HEK293 (cell line): ENCODE data around the gene SRCIN1.

ENCODE experiments used
- CTCF ChIA-PET: fragments of 350-600 bp; formaldehyde crosslinking; extraction: SDS; loops from one replicate; lab custom pipeline; 2021; ENCODE audit warnings: antibody characterized with exemption; lab: Yijun Ruan, JAX
- POLR2A ChIA-PET: fragments of 300-600 bp; formaldehyde crosslinking; extraction: SDS; loops from one replicate; lab custom pipeline; 2020; ENCODE audit warnings: antibody characterized with exemption, inconsistent platforms; lab: Yijun Ruan, JAX
- H3K27ac ChIP-seq: fragments of 200-500 bp; sonication (Bioruptor generic); 2 replicates; pipeline ENCODE4 v1.5.1; 2014; ENCODE audit warnings: low read depth, low read length, control low read depth, inconsistent platforms; ENCODE audit errors: extremely low read depth
- H3K36me3 ChIP-seq, 2 experiments: fragments of 200-500 bp in 1 of 2; sonication (Bioruptor generic) in 1 of 2; 1 replicate in 1 of 2; 2 replicates in 1 of 2; pipeline ENCODE4 v1.5.1; 2014 to 2017; ENCODE audit warnings: inconsistent platforms in 2 of 2, low read length in 2 of 2; ENCODE audit not compliant: control insufficient read depth in 2 of 2, insufficient read depth in 1 of 2
- H3K4me1 ChIP-seq: fragments of 200-500 bp; sonication (Bioruptor generic); 2 replicates; pipeline ENCODE4 v1.5.1; 2014; ENCODE audit warnings: mild to moderate bottlenecking, low read length, inconsistent platforms; ENCODE audit not compliant: control insufficient read depth, insufficient read depth
- H3K4me3 ChIP-seq: 2 replicates; pipeline ENCODE4 v1.5.1; 2011; ENCODE audit warnings: low read depth, mild to moderate bottlenecking, control low read depth, low read length, moderate library complexity
- H3K9me3 ChIP-seq: fragments of 200-500 bp; sonication (Bioruptor generic); 2 replicates; pipeline ENCODE4 v1.5.1; 2014; ENCODE audit warnings: low read depth, low read length, inconsistent platforms; ENCODE audit not compliant: control insufficient read depth, insufficient read depth
- BCL6B ChIP-seq: fragments of 450-650 bp; formaldehyde crosslinking; IDR thresholded peaks from 2 replicates; pipeline ENCODE4 v1.5.1; 2017; ENCODE audit warnings: missing biosample characterization, missing genetic modification characterization
- EGR2 ChIP-seq: fragments of 450-650 bp; formaldehyde crosslinking; IDR thresholded peaks from 2 replicates; pipeline ENCODE4 v1.5.1; 2016; ENCODE audit warnings: low read depth, missing biosample characterization, missing genetic modification characterization
- GLI2 ChIP-seq: fragments of 450-650 bp; formaldehyde crosslinking; IDR thresholded peaks from 2 replicates; pipeline ENCODE4; 2017; ENCODE audit warnings: missing biosample characterization, missing genetic modification characterization, low read depth, borderline replicate concordance
- HOXA7 ChIP-seq: sonication (generic); formaldehyde crosslinking; IDR thresholded peaks from 2 replicates; pipeline ENCODE4 v1.8.1; 2022; ENCODE audit warnings: missing genetic modification reagents, borderline replicate concordance
- TRIM28 ChIP-seq: IDR thresholded peaks from 2 replicates; pipeline ENCODE4 v1.6.1; 2011; ENCODE audit warnings: low read length, control low read depth, borderline replicate concordance
- YY2 ChIP-seq: fragments of 450-650 bp; formaldehyde crosslinking; IDR thresholded peaks from 2 replicates; pipeline ENCODE4 v1.5.1; 2016; ENCODE audit warnings: missing biosample characterization, missing genetic modification characterization
- ZFHX2 ChIP-seq: fragments of 450-650 bp; formaldehyde crosslinking; conservative IDR thresholded peaks from 2 replicates; pipeline ENCODE4 v1.5.1; 2016; ENCODE audit warnings: missing biosample characterization, missing genetic modification characterization
- ZNF10 ChIP-seq: fragments of 450-650 bp; formaldehyde crosslinking; IDR thresholded peaks from 2 replicates; pipeline ENCODE4 v1.5.1; 2017; ENCODE audit warnings: missing biosample characterization, missing genetic modification characterization
- ZNF16 ChIP-seq: fragments of 450-650 bp; formaldehyde crosslinking; IDR thresholded peaks from 2 replicates; pipeline ENCODE4 v1.5.1; 2016; ENCODE audit warnings: low read depth, missing biosample characterization, missing genetic modification characterization
- ZNF211 ChIP-seq: fragments of 450-650 bp; formaldehyde crosslinking; IDR thresholded peaks from 2 replicates; pipeline ENCODE4 v1.5.1; 2016; ENCODE audit warnings: low read depth, missing biosample characterization, missing genetic modification characterization
- ZNF248 ChIP-seq: fragments of 450-650 bp; formaldehyde crosslinking; IDR thresholded peaks from 2 replicates; pipeline ENCODE4 v1.5.1; 2017; ENCODE audit warnings: missing biosample characterization, missing genetic modification characterization
- ZNF26 ChIP-seq: fragments of 450-650 bp; formaldehyde crosslinking; IDR thresholded peaks from 2 replicates; pipeline ENCODE4 v1.5.1; 2016; ENCODE audit warnings: missing biosample characterization, missing genetic modification characterization
- ZNF366 ChIP-seq: fragments of 450-650 bp; formaldehyde crosslinking; conservative IDR thresholded peaks from 2 replicates; pipeline ENCODE4 v1.5.1; 2016; ENCODE audit warnings: missing biosample characterization, missing genetic modification characterization
- ZNF37A ChIP-seq: fragments of 450-650 bp; IDR thresholded peaks from 2 replicates; pipeline ENCODE4 v1.5.1; 2018; ENCODE audit warnings: missing biosample characterization, missing genetic modification characterization
- ZNF433 ChIP-seq: fragments of 450-650 bp; formaldehyde crosslinking; IDR thresholded peaks from 2 replicates; pipeline ENCODE4 v1.5.1; 2016; ENCODE audit warnings: missing biosample characterization, missing genetic modification characterization, low read depth
- ZNF48 ChIP-seq: fragments of 450-650 bp; formaldehyde crosslinking; IDR thresholded peaks from 2 replicates; pipeline ENCODE4 v1.5.1; 2016; ENCODE audit warnings: missing biosample characterization, missing genetic modification characterization
- ZNF510 ChIP-seq: fragments of 450-650 bp; formaldehyde crosslinking; IDR thresholded peaks from 2 replicates; pipeline ENCODE4 v1.5.1; 2018; ENCODE audit warnings: mild to moderate bottlenecking, missing genetic modification characterization, missing biosample characterization; ENCODE audit not compliant: insufficient replicate concordance
- ZNF658 ChIP-seq: fragments of 450-650 bp; formaldehyde crosslinking; IDR thresholded peaks from 2 replicates; pipeline ENCODE4; 2016; ENCODE audit warnings: missing biosample characterization, missing genetic modification characterization
- ZNF747 ChIP-seq: fragments of 450-650 bp; formaldehyde crosslinking; IDR thresholded peaks from 2 replicates; pipeline ENCODE4 v1.5.1; 2016; ENCODE audit warnings: missing biosample characterization, missing genetic modification characterization
- ZXDB ChIP-seq: fragments of 450-650 bp; formaldehyde crosslinking; IDR thresholded peaks from 2 replicates; pipeline ENCODE4 v1.5.1; 2016; ENCODE audit warnings: missing biosample characterization, missing genetic modification characterization
- TF ChIP-seq, protein P1 (sequence below): fragments of 450-650 bp; formaldehyde crosslinking; IDR thresholded peaks from 2 replicates; pipeline ENCODE4 v1.5.1; 2016; ENCODE audit warnings: missing biosample characterization, missing genetic modification characterization, low read depth
- TF ChIP-seq, protein P2 (sequence below): fragments of 450-650 bp; formaldehyde crosslinking; IDR thresholded peaks from 2 replicates; pipeline ENCODE4 v1.5.1; 2017; ENCODE audit warnings: missing biosample characterization, mild to moderate bottlenecking, missing genetic modification characterization, moderate library complexity

The SRCIN1 gene

GRCh38 chr17:38549285-38549684, 56.5 kb downstream of the SRCIN1 start:
- Histone ChIP-seq H3K27ac (no peak overlapping the region), H3K9me3 (no peaks in the 10 kb centered on the region), H3K4me1 (no peaks in the 10 kb centered on the region), H3K4me3 (no peak overlapping the region), H3K36me3 (peaks cover 0 to 24% of the 10 kb centered on the region in 2 experiments; a peak in 1 of 3 replicates)
- TF ChIP-seq ZNF26 (no peak), ZNF16 (tag by site-specific recombination) (0 out of 2 replicates have a peak, but pooled peaks have one; percentile 35)
- ChIA-PET CTCF (interaction anchor here (1.7 kb wide), 1 partner anchor 9 kb away, joined by 17 read pairs; no protein-coding TSS in a partner anchor), POLR2A (interaction anchor here (1.2 kb wide), 1 partner anchor 9 kb away, joined by 3 read pairs; no protein-coding TSS in a partner anchor)

DNA sequence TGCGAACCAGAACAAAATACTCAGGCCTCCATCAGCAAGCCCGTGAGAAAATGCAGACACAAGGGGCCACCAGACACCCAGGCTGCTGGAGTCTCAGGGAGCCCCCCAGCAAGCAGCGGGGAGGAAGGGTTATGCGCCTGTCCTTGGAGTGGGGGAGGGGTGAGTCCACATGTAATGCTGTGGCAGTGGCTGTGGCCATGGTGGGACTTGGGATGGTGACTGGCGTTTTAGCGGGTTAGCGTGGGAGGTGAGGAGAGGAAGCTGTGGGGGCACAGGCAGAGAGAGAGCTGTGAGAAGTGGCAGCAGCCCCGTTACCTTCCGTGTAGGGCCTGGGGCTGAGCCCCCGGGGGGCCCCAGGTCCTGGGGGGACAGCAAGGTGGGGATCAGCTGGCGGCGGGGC, 58.3 kb downstream of the SRCIN1 start:
- ChIA-PET POLR2A (interaction anchor here (1.5 kb wide), 1 partner anchor 11 kb away, joined by 4 read pairs; no protein-coding TSS in a partner anchor), CTCF (interaction anchor here (0.6 to 4.5 kb wide), 4 partner anchors 10 to 118 kb away, joined by 3 to 39 read pairs (median 4); no protein-coding TSS in a partner anchor)
- peak; percentile 67 for TF ChIP-seq ZFHX2 (tag by site-specific recombination)
- TF ChIP-seq HOXA7 (CRISPR knock-in tag), result no peak
- TF ChIP-seq EGR2, result peak; percentile 73
- no peaks in the 10 kb centered on the region for H3K4me1 ChIP-seq
- H3K27ac ChIP-seq, result no peak overlapping the region
- no peak overlapping the region for H3K4me3 ChIP-seq
- no peaks in the 10 kb centered on the region for H3K9me3 ChIP-seq
- peaks cover 0 to 23% of the 10 kb centered on the region in 2 experiments; a peak in 1 of 3 replicates for H3K36me3 ChIP-seq

- Histone ChIP-seq H3K27ac (no peak overlapping the region), H3K9me3 (no peaks in the 10 kb centered on the region), H3K4me1 (no peaks in the 10 kb centered on the region), H3K36me3 (peaks cover 0 to 14% of the 10 kb centered on the region in 2 experiments; a peak in 1 of 3 replicates), H3K4me3 (no peak overlapping the region)
- ChIA-PET CTCF (interaction anchor here (0.9 to 4.5 kb wide), 5 partner anchors 9 to 55 kb away, joined by 4 to 39 read pairs (median 6); no protein-coding TSS in a partner anchor), POLR2A (interaction anchor here (0.6 kb wide), 1 partner anchor 282 kb away, joined by 7 read pairs; no protein-coding TSS in a partner anchor)
- no peak for TF ChIP-seq ZNF433 (tag by site-specific recombination)
- no peak for TF ChIP-seq ZNF10 (tag by site-specific recombination)
- no peak for TF ChIP-seq ZNF747 (tag by site-specific recombination)
- TF ChIP-seq ZNF510, result no peak
- no peak for TF ChIP-seq TRIM28
- no peak for TF ChIP-seq ZXDB (tag by site-specific recombination)
Measured at GRCh38 chr17:38546396-38546795, 59.4 kb downstream of the SRCIN1 start.

DNA sequence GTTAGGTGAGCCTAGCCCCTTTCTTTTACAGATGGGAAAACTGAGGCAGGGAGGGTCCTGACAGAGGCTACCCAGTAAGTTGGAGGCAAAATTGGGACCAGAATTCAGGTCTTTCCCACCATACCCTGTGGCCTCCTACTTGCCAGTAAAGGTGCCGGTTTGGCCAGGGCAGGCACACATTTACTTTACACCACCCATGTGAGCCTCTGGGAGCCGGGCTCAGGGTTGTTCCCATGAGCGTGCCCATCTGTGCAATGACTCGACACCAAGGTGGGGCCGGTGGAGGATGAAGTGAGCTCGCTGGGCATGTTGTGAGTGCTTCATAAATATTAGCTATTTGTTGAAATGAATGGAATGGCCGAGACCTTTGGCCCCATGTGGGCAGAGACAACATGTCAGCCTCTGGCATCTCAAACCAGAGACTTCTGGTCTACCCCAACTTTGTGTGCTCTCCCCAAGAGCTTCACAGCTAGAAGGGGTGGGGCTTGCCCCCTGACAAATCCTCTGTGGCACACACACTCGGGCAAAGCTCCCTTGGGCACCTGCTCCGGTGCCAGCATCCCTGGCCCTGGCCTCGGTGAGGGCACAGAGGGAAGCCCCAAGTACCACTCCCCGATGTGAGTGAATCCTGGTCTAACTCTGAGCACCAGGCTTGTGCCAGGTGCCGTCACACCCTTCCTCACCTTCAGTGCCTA, 60.1 kb downstream of the SRCIN1 start:
- no peak overlapping the region for H3K27ac ChIP-seq
- no peaks in the 10 kb centered on the region for H3K4me1 ChIP-seq
- H3K4me3 ChIP-seq, result no peak overlapping the region
- H3K36me3 ChIP-seq, result peaks cover 0 to 8% of the 10 kb centered on the region in 2 experiments; a peak in 2 of 3 replicates
- POLR2A ChIA-PET, result interaction anchor here (0.6 kb wide), 1 partner anchor 281 kb away, joined by 7 read pairs; no protein-coding TSS in a partner anchor
- H3K9me3 ChIP-seq, result no peaks in the 10 kb centered on the region
- CTCF ChIA-PET, result interaction anchor here (0.6 to 4.5 kb wide), 8 partner anchors 8 to 117 kb away, joined by 3 to 39 read pairs (median 4); no protein-coding TSS in a partner anchor
- TF ChIP-seq ZNF48 (tag by site-specific recombination), result no peak
- no peak for TF ChIP-seq ZNF37A (tag by site-specific recombination)
- TF ChIP-seq, protein P1, sequence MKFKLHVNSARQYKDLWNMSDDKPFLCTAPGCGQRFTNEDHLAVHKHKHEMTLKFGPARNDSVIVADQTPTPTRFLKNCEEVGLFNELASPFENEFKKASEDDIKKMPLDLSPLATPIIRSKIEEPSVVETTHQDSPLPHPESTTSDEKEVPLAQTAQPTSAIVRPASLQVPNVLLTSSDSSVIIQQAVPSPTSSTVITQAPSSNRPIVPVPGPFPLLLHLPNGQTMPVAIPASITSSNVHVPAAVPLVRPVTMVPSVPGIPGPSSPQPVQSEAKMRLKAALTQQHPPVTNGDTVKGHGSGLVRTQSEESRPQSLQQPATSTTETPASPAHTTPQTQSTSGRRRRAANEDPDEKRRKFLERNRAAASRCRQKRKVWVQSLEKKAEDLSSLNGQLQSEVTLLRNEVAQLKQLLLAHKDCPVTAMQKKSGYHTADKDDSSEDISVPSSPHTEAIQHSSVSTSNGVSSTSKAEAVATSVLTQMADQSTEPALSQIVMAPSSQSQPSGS (tag by site-specific recombination), result no peak
- TF ChIP-seq GLI2, result no peak
- TF ChIP-seq, protein P2, sequence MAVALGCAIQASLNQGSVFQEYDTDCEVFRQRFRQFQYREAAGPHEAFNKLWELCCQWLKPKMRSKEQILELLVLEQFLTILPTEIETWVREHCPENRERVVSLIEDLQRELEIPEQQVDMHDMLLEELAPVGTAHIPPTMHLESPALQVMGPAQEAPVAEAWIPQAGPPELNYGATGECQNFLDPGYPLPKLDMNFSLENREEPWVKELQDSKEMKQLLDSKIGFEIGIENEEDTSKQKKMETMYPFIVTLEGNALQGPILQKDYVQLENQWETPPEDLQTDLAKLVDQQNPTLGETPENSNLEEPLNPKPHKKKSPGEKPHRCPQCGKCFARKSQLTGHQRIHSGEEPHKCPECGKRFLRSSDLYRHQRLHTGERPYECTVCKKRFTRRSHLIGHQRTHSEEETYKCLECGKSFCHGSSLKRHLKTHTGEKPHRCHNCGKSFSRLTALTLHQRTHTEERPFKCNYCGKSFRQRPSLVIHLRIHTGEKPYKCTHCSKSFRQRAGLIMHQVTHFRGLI, result no peak
- TF ChIP-seq BCL6B (tag by site-specific recombination), result no peak
- no peak for TF ChIP-seq ZNF658 (tag by site-specific recombination)
- no peak for TF ChIP-seq ZNF248 (tag by site-specific recombination)
- TF ChIP-seq YY2 (tag by site-specific recombination), result no peak
- no peak for TF ChIP-seq ZNF211 (tag by site-specific recombination)
- TF ChIP-seq ZNF366 (tag by site-specific recombination), result no peak
